HG02943 (cell line): ENCODE measurements around the gene CLK4.

ENCODE experiments used
- ATAC-seq: cut with Tn5 transposase; IDR thresholded peaks from one replicate; pipeline ENCODE4 v1.9.1; 2021; ENCODE audit warnings: mild to moderate bottlenecking, low read depth, moderate library complexity; ENCODE audit not compliant: unreplicated experiment

The CLK4 gene

DNA sequence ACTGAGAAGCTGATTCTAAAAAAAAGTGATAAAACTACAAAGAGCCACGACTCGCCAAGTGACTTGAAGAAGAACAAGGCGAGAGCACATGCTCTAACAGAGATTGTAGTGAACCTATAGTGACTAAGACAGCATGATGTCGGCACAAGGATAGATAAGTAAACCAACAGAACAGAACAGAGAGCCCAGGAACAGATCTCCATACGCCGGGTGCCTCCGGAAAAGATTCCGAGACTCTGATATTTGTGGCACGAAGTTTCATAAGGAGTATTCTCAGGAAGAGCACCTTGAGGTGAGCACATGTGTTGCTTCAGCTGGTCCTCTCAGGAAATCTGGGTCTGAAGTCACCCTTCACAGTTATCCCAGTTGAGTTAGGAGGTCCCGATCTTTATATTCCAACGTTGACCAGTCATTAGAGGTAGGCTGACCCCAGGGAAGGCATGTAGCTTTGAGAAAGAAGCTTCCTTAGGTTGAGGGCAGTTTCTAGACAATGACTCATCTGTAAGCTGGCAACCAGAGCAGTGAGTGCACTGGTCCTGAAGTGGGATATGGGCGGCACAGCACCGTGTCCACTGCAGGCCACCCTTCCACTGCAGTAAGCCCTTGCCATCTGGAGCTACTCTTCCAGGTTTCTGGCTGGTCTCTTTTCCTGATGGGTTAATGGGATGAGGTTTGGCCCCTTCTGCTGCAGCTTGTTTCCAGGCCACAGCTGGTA lies 13.6 kb upstream of the CLK4 start:
- no peak for ATAC-seq

DNA sequence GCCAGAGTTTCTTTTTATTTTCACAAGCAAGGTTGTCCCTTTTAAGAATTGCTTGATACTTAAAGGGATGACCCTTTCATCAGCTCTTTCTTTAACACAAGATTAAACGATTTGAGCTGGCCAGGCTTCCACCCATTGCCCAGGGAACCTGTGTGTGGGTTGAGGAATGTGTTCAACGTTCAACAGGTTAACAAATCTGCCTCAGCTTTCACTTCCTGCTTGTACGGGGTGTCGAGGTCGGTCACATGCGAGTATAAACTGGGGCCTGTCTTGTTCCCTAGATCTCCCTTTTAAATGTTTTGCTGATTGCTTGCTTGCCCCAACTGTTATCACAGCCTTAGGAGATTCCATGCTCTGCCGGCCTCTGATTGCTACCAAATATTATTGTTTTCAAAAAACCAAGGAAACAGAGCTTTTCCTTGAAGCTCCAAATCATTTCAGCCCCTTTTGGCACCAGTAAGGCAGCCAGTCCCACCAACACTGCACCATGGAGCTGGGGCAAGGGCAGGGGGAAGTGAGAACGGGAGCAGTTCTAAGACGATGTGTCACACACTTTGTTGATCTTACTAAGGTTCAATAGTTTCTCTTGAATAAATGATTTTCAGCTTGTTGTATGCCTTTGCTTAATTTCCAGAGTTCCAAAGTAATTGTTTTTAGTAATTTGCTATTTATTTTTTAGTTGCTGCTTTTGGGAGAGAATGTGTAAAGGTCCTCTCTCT lies 10.7 kb upstream of the CLK4 start:
- ATAC-seq, result no peak

DNA sequence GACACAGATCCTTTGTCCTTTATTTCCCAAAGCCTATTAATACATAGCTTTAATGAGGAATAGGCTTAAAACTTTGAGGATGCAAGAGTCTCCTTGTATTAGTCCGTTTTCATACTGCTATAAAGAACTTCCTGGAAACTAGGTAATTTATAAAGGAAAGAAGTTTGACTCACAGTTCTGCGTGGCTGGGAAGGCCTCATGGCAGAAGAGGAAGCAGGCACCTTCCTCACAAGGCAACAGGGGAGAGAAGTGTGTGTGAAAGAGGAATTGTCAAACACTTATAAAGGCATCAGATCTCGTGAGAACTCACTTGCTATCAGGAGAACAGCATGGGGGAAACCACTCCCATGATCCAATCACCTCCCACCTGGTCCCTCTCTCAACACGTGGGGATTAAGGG lies 5.4 kb upstream of the CLK4 start:
- ATAC-seq, result no peak

DNA sequence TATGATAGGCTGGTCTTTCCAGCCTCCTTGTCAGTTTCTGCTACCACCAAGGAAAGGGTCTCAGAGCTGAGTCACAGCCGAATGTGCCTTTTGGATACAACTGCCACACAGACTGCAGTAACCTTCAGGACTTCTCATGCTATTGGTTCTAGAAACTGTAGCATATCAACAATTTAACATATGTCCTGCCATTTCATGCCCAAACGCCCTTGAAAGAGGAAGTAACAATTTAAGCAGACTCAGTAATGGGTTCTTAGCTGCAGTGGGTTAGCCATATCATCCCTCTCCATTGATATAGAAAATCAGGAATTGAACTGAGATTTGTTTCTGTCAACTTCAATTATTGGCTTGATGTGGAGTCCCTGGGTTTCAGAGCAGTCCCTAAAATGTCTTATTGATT lies 4.1 kb upstream of the CLK4 start:
- no peak for ATAC-seq

DNA sequence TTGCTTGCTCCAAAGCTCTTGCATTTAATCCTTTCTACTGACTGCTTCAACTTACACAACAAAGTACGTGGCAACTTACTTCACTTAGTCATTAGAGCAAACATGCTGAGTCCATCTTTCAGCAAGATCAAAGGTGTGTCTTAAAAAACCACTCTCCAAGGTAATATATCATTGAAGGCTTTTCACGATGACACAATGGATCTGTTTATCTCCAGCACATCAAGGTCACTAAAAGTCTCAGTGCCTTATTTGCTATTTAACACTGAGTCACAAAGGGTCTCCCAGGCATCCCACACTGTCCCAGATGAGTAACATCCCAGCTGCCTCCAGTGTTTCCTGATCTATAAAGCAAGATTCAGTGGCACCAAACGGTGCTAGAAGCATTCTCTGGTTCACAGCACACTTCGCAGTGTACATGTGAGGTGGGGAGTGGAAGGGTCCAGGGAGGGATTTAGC lies 3.7 kb upstream of the CLK4 start:
- no peak for ATAC-seq

DNA sequence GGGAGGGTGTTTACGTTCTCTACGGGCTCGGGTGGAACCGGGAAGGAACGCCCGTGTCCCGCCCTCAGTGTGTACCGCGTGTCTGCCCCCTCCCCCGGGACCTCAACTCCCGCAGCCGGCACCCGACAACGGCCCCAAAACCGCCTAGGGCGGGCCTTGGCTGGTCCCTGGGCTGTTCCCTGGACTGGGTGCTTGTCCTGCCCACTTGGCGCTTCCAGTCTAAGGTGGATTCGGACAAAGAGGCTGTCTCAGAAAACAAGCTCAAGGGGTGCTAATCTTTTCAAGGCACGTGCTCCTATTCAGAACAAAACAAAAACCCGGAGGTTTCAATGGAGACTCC lies 379 bp upstream of the CLK4 start:
- ATAC-seq, result no peak

DNA sequence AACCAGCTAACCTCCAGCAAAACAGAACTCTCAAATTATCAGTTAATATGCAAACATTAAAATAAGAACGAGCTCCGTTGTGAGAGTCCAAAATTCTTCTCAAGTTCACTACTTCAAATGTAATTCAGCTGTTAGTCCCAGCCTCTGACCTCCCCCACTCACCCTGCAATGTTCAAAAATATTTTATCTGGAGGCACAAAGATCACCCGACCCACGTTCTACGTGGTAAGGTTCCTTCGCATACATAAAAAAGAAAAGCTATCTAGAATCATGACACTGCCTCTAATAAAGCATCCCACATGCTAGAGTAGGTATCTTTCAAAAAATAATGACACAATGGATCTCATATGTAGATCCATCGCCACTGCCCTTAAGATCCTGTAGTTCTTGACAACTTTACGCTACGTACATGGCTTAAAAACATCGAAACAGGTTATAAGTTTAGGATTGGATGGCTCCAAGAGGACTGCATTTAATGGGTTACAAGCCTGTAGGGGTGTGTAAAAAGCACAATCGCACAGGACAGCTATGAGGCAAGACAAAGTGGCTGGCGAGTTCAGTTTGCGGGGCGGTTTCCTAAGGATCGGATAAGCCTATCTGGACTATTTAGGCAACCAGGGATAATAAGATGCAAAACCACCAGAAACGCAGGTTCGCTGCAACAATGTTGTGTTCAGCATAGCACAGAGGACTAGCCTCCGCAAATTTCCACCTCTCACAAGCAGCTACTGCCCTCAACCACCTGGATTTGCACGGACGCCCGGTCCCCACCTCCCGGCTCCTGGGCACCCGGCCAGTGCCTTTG lies 969 bp downstream of the CLK4 start:
- peak; percentile 13 for ATAC-seq

DNA sequence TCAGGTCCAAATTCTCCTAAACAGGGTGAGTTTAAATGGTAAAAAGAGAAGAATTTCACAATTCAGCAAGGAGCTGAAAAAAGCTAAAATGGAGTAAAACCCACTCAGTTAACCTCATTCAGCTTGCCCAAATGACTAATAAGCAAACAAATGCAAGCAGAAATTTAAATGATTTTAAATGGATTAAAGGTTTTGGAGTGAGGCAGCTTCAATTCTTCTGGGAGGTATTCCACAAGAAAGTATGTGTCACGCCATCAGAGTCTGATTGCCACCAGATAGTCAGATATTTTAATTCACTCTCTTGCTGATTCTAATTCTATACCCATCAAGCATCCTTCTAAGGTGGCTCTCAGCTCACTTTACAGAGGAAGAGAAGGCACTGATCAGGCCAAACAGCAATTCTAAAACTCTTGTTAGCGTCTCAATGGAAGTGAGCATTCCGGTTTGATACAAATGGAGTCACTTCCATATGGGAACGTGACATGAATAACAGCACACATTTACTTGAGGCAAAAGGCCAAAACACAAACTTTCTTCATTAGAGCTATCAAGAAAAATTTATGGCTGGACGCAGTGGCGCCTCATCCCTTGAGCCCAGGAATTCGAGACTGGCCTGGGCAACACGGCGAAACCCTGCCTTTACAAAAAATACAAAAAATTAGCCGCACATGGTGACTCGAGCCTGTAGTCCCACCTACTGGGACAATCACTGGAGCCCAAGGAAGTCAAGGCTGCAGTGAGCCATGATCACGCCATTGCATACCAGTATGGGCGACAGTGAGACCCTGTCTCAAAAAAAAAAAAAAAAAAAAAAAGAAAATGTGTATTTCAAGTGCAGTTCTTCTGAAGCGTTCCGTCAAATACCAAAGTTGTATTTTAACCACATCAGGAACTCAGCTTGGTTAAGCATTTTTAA lies 2.0 kb downstream of the CLK4 start:
- no peak for ATAC-seq

DNA sequence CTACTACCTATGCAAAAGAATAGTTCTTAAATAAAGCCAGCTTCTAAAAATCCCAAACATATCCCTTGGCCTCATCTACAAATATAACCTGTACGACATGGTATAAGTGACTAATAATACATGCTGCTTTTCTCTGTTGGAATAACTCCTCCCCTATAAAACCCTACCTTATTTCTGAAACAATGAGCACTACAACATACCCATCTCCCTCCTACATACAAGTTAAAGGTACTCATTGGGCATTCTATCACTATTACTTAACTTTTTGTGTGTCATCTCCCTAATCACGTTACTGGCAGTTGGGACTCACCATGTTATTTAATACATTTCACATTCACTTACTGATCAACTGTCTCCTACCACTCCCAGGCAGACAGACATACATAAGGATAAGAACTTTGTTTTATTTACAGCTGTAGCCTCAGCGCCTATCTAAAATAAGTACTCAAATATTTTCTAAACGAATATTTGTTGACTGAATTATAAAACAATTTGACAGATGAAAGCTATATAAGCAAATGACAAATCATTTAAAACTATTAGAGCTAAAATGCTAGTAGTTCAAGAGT lies 4.1 kb downstream of the CLK4 start:
- no peak for ATAC-seq

DNA sequence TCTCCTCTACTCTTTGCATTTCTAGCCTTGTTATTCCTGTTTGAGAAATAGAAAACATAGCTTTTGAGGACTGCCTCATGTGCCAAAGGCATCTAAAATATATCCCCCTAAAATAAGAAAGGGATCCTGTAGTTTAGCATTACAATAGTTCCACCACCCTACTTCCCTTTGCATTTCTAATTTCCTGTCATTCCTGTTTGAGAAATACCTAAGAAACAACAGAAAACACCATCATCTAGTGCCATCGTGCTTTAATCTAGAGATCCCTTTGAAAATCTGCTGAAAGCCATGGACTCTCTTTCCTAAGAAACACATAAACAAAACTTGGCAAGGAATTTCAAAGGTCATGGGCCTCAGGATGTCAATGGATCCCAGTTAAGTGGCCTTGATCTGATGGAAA lies 7.5 kb downstream of the CLK4 start:
- no peak for ATAC-seq

DNA sequence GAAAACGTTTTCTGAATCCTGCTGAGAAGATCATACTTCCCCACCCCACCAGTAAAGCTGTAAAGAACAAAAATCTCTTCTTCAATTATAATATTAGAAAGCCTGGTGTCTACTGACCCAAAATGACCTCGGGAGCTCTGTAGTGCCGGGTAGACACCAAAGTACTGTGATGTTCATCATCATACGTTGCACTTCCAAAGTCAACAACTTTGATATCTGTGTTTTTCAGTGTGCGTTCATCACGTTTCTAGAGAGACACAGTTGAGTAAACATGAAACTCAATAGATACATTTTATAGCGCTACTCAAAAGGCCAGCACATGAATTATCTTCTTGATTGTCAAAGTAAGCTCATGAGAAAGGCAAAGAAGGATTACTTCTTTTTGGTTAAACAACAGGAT lies 14.6 kb downstream of the CLK4 start:
- ATAC-seq, result no peak

DNA sequence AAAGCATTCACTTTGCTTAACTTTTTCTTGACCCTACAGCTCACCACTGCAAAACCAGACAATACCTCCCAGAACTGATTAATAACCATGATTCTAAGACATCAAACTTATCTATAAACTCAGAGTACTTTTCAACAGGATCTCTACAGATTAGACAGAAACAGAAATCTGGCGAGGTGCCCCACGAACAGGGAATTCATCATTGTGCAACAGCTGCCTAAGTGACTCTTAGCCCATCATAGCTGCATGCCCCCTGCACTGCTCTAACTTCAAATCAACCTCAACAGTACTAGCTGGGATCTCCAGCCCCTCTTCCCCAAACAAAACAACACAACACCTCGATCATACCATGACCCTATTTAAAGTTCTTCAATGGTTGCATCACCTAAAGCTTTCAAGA lies 20.6 kb downstream of the CLK4 start:
- ATAC-seq, result no peak

DNA sequence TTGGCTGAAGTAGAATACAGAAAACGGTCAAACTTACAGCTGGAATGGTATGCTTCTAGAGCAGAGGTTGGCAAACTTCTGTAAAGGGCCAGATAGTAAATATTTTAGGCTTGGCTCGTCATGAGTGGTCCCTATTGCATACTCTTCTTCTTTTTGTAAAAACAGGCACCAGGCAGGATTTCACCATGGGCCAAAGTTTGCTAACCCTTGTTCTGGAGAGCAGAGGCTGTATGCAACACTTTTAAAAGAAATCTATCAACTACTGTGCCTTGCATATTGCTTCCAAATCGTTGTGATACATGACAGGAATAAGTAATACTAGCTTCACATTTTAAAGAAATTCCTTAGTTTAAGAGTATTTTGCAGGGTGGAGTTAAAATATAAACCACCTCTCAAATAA lies 21.1 kb downstream of the CLK4 start:
- no peak for ATAC-seq

DNA sequence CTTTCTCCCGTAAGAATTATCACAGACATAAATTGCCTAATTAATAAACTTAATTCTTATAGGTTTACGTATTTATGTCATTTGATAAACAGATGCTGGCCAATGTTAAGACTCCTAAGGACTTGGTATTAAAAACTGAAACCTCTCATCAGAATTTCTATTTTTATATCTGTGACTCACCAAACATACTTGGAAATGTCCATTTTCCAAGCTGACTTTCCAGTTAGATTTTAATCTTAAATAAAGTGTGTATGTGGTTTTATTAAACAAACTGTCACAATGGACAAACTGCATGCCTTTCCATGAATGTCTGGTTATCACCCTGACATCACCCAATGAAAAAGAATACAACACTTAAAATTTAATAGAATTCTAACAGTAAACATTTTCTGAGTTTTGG lies 24.1 kb downstream of the CLK4 start:
- no peak for ATAC-seq

DNA sequence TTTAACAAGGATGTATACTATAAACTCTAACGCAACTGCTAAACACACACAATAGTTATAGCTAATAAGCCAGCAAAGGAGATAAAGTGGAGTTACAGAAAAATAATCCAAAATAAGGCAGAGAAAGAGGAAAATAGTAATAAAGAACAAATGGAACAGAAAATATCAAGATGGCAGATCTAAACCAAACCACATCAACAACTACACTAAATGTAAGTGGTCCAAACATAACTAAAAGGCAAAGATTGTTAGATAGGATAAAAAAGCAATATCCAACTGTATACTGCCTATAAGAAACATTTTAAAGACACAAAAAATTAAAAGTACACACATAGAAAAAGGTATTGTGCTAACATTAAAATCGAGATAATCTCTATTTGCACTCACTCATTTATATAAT lies 31.1 kb downstream of the CLK4 start:
- ATAC-seq, result no peak

DNA sequence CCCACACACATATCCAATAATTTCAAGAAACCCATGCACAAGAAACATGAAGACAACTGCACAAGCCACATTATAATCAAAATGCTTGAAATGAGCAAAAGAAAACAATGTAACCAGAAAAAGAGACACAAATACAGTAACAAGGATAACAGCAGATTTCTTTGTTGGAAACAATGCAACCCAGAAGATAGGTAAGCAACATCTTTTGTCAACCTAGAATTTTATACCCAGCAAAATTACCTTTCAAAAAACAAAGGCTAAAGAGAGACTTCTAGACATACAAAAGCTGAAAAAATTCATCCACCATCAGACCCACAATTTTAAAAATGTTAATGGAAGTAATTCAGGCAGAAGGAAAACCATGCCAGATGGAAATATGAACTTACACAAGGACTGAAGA lies 31.7 kb downstream of the CLK4 start:
- no peak for ATAC-seq

DNA sequence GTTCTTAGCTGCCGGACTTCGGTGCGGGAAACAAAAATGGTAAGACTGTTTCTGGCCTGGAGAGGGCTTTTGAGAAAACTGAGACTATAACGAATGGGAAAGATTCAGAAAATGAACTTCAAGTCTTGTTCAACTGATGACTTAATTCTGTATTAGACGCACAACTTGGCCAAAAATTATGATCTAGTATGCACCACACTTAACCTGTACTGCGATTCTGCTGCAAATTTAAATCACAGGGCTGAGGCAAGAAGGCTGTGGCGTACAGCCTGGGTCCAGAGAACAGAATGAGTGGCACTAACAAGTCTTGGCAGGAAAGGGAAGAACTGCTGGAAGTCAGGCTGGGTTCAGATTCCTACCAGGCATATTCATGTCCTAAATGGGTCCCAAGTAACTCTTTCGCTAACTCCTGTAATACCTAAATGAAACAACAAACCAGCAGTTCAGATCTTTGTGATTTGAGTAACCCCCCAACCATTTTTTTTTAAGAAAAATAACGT lies 35.9 kb downstream of the CLK4 start:
- ATAC-seq, result no peak

DNA sequence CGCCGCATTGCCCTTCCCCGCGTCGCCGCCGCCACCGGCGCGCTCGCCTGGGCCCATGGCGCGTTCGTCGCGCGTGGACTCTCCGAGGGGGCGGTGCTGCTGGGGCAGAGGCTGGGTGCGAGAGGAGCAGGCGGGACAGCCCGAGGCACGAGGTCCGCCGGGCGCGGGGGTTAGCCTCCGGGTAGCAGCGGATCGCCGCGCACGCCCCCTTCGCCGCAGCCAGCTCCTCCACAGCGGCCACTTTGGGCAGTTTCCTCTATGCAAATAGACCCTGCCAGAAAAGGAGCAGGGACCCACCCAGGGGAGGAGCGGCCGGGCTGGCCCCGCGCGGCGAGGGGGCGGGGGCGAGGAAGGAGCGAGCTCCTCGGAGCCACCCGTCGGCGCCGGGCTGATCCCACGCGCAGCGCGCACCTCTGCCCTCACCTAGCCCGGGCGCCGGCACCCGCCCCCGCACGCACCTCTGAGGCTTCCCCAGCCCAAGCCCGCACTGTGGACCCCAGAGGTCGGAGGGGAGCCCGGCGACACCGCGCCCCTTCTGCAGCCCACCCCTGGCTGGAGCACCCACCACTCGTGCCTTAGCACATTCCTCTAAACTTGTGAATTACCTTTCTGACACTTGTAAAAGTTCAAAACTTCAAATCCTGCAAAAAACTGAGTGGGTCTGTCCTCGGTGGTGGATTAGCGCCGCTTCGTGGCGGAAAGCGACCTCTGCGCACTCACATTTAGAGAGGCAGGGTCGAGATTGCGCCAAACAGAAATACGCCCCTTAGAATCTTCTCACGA lies 36.5 kb downstream of the CLK4 start, which contains the start of gene COL23A1:
Gene COL23A1 (minus strand): TSS at position 253 of the 783 bp plus-strand sequence.
- ATAC-seq, result no peak
